Hepatocyte (in vitro differentiated cells): ENCODE data around the gene ARIH1.

ENCODE experiments used
- EZH2 ChIP-seq: fragments of 200-600 bp; sonication (generic); IDR thresholded peaks from 2 replicates; pipeline ENCODE4 v1.6.1; 2016; ENCODE audit warnings: antibody characterized with exemption, mild to moderate bottlenecking, borderline replicate concordance
- TF ChIP-seq, protein P1 (sequence below): fragments of 200-600 bp; sonication (generic); IDR thresholded peaks from 2 replicates; pipeline ENCODE4 v1.5.1; 2016; ENCODE audit warnings: antibody characterized with exemption, mild to moderate bottlenecking; ENCODE audit not compliant: poor library complexity

DNA sequence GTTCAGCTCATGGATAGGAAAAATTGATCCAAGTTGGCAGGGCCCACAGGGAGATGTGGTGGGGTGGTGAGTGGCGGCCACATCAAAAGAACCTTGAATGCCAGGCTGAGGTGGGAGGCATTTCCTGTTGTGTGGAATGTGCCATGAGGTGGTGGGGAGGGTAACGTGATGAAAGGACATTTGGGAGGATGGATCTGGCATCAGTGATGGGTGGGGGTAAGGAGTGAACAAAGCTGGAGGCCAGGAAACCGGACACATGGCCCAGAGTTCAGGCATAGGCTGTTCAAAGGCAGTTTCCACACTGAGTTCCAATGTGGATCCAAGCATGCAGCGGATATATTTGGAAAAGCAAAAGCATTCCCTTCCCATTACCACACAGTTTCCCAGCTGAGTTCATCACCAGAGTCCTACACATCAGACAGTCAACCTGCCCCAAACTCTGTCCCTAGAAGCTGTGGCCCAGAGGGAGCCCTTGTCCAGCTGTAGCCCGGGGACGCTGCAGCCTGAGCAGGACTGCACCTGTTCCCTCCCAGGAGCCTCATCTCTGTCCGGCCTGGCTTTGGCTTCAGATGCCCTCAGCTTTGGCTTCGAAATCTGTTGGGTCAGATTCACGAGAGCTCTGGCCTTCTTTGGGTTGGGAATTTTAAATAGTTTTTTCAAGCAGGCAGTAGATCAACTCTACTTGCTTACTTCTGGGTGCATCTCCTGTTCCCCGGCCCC is 142.5 kb downstream of the ARIH1 start:
- TF ChIP-seq, protein P1, sequence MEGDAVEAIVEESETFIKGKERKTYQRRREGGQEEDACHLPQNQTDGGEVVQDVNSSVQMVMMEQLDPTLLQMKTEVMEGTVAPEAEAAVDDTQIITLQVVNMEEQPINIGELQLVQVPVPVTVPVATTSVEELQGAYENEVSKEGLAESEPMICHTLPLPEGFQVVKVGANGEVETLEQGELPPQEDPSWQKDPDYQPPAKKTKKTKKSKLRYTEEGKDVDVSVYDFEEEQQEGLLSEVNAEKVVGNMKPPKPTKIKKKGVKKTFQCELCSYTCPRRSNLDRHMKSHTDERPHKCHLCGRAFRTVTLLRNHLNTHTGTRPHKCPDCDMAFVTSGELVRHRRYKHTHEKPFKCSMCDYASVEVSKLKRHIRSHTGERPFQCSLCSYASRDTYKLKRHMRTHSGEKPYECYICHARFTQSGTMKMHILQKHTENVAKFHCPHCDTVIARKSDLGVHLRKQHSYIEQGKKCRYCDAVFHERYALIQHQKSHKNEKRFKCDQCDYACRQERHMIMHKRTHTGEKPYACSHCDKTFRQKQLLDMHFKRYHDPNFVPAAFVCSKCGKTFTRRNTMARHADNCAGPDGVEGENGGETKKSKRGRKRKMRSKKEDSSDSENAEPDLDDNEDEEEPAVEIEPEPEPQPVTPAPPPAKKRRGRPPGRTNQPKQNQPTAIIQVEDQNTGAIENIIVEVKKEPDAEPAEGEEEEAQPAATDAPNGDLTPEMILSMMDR, result no peak
- no peak for TF ChIP-seq EZH2
